GM18861 (cell line): Measurements from ENCODE around the gene KRT33A.
"Not testable (repeated sequence)": the region's sequence is repeated elsewhere in the genome, so short reads cannot be mapped to it uniquely, and the experiment has no call there.

Source experiments
- ATAC-seq: cut with Tn5 transposase; IDR thresholded peaks from one replicate; pipeline ENCODE4 v1.9.1; 2021; ENCODE audit not compliant: unreplicated experiment

KRT33A gene

GRCh38 chr17:41350381-41350878 is at the start of gene KRT33A:
TSS of gene KRT33A (minus strand) at chr17:41350828. CDS start at chr17:41350767, 61 bp downstream.
- ATAC-seq: not testable (repeated sequence)

DNA sequence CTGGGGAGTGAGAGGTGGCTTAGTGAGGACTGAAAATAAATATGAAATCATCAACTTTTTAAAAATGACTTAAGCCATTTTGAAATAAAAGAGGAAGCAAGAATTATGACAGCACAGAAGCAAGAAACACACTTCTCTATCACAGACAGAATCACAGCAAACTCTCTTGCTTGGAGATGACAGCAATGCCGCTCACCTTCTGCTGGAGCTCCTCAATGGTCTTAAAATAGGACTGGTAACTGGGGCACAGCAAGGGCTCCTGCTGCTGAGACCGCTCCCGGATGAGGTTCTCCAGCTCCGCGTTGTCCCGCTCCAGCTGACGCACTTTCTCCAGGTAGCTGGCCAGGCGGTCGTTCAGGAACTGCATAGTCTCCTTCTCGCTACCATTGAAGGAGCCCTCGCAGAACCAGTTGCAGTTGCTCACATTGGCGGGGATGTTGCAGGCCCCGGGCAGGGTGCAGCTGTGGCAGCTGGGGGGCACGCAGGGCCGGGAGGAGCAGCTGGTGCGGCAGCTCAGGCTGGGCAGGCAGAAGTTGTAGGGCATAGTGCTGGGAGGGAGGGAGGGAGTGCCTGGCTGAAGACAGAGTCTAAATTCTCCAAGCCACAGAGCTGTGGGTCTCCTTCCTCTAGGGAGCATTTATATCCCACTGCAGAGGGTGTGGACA is 46.5 kb upstream of the KRT33A start, which contains the start of gene KRT31:
KRT31 (minus strand) TSS at position 613 of the 665 bp plus-strand sequence; CDS start at position 544, 69 bp downstream.
- no peak for ATAC-seq

- no peak for ATAC-seq
Observed at GRCh38 chr17:41396340-41396739, 45.7 kb upstream of the KRT33A start.

DNA sequence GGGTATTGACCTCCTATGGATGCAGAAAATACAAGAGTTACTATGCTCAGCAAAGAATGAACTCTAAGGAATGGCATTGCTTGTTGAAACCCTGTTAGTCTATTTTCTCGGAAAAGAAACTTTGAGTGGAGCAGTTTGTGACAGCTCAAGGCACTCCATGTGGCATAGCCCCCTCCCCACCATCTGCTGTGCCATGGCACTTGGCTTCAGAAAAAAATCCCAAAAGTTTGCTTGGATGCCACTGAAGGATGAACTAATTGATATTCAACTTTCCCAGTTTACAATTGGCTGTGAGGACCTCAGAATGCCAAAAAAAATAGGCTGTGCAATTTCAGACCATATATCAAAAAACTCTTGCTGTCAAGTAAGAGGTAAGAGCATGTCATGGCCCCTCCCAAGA is 45.0 kb upstream of the KRT33A start:
- ATAC-seq: no peak

DNA sequence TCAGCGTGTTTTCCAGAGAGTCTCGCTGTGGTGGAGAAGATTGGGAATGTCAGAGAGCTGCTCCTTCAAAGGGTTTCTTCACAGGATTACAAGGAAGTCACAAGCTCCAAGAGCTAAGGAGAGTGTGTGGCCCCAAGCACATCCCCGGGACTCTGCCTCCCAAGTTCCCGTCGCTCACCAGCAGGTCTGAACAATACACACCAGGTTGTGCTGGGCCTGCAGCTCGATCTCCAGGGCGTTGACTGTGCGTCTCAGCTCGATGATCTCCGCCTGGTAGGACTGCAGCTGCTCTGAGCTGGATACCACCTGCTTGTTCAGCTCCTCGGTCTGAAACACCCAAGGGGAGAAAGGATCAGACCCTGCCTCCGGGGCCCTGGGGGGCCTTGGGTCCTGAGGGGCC is 44.4 kb upstream of the KRT33A start:
- not testable (repeated sequence) for ATAC-seq

DNA sequence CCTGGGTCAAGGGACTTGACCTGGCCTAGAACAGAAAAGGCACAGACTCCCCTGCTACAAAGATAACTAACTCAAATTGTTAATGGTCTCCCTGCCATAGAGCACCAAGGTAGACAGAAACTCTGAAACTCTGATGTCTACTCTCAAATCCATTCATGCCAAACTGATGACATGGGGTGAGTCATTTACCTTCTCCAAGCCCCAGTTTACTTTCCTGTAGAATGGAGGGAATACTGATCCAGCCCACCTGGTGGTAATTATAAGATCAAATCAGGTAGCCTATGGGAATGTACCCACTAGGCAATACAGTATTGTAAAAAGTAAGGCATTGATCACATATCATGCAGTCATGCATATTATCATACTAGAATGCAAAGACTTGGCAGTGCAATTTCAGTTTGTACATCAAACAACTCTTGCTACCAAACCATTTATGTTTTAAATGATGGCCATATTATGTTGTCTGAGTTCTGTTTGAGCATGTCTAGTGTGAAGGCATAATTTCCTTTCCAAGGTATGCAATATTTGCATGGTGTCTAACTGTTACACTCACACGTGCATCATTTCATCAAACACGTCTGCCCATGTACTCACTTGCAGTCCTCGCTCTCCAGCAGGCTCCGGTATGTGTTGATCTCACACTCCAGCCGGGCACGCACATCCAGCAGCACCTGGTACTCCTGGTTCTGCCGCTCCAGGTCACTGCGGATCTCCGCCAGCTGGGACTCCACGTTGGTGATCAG is 43.8 kb upstream of the KRT33A start:
- no peak for ATAC-seq

- no peak for ATAC-seq
Observed at GRCh38 chr17:41393826-41394225, 43.2 kb upstream of the KRT33A start.

GRCh38 chr17:41393294-41393693 is 42.7 kb upstream of the KRT33A start:
- no peak for ATAC-seq

GRCh38 chr17:41392278-41392677 is 41.6 kb upstream of the KRT33A start:
- ATAC-seq: no peak

DNA sequence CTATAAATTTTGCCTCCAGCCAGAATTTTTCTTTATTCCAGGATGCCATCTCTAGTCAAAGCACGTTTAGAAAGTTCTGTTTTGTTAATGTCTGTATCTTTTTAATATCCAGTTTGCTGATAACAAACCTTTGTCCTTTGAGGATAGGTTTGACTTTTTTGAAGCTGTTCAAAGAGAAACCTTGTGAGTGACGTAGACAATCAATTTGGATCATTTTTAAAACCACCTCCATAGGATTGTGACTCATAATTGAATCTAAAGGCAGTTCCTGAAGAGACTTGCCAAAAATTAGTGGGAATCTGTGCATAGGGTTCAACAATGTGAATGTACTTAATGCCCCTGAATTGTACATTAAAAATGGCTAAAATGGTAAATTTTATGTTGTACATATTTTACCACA is 40.9 kb upstream of the KRT33A start:
- no peak for ATAC-seq

DNA sequence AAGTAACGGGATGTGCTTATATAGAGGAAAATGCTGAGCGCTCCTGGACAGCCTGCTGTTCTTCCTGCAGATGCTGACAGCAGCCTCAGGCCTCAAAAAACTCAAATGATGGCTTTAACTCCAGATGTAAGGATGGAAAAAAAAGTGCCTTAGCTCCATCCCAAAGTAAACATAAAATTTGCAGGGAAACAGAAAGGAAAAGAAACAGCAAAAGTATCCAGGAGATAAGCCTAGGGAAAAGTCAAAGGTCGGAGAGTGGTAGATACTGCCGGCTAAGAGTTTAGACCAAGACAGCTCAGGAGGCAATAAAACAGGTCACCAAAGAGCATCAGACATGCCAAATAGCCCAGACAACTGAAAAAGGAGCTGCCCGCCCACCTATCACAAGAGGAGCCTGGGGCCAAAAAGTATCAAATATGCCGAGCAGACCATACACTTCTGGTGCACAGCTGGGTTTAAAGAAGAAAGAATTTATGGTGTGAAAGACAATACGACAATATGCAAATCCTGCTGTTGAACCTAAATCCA is 39.8 kb upstream of the KRT33A start:
- ATAC-seq: no peak

GRCh38 chr17:41387670-41388069 is 37.0 kb upstream of the KRT33A start:
- ATAC-seq: no peak

GRCh38 chr17:41386227-41386626 is 35.6 kb upstream of the KRT33A start:
- no peak for ATAC-seq

DNA sequence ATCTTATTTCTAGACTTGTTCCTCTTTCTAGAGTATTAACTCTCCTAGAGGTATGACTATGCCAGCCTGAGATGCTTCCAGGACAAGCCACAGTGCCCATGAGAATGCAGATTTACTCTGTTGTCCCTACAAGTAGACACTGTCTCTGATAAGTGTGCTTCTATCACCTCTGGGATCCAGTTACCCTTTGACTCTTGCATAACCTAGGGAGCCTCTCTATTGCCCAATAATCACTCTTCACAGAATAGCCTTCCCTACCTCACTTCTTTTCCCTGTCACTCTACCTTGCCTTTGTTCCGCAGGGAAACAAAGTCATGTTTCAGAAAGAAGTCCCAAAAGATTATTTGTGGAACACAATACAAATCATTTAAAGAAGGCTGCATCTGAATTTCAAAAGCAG is 33.1 kb upstream of the KRT33A start:
- ATAC-seq: no peak

- no peak for ATAC-seq
Observed at GRCh38 chr17:41382394-41382793, 31.8 kb upstream of the KRT33A start.

DNA sequence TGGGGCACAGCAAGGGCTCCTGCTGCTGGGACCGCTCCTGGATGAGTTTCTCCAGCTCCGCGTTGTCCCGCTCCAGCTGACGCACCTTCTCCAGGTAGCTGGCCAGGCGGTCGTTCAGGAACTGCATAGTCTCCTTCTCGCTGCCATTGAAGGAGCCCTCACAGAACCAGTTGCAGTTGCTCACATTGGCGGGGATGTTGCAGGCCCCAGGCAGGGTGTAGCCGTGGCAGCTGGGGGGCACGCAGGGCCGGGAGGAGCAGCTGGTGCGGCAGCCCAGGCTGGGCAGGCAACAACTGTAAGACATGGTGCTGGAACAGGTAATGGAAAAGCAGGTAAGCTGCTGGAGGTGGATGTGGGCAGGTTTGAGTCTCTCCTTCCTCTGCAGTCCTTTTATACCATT is 31.3 kb upstream of the KRT33A start, which contains the start of gene KRT34:
KRT34 (minus strand) TSS at position 364 of the 400 bp plus-strand sequence; CDS start at position 304, 60 bp downstream.
- ATAC-seq: not testable (repeated sequence)

DNA sequence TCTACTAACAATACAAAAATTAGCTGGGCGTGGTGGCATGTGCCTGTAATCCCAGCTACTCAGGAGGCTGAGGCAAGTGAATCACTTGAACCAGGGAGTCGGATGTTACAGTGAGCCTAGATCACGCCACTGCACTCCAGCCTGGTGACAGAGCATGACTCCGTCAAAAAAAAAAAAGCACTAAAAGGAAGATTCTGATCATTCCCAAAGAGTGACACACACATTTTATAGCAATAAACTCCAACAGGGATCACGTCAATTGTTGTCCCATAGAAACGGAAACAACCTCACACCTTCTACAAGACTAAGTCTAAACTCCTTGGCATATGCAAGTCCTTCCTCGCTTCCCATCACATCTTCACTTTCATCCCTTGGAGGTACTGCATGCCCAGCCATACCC is 29.5 kb upstream of the KRT33A start:
- not testable (repeated sequence) for ATAC-seq

- no peak for ATAC-seq
Observed at GRCh38 chr17:41377546-41377945, 26.9 kb upstream of the KRT33A start.

DNA sequence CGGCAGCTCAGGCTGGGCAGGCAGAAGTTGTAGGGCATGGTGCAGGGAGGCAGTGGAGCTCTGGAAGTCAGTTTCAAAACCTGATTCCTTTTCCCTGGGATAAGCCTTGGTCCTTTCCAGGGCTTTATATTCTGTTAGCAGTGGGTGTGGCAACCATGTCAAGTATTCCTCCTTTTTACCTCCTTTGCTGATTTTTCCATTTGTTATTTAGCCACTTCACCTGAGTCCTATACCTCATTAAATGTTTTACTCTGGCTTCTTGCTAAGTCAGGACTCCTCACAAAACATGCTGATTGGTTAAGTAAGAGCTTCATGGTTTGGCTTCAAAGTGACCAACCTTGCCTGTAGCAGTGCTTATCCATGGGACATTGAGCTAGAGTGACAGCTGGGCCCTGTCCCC is 19.1 kb upstream of the KRT33A start, which contains the start of gene KRT33B:
KRT33B (minus strand) TSS at position 101 of the 400 bp plus-strand sequence; CDS start at position 38, 63 bp downstream.
- no peak for ATAC-seq

DNA sequence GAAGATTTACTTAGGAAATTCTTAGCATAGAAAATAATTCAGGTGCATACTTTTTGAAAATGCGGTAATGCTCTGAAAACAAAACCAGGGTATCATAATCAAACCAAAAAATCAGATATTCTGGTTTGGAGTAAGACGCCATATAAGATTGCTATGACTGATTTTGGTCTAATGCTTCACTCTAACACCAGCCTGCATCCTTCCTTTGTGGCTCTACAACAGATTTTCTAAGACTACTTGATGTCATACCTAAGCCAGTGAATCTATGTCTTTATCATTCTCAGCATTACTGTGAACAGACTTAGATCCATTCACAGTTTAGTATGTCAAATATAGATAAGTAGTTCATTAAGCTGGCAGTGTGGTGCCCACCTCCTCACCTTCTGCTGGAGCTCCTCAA is 18.4 kb upstream of the KRT33A start:
- no peak for ATAC-seq

DNA sequence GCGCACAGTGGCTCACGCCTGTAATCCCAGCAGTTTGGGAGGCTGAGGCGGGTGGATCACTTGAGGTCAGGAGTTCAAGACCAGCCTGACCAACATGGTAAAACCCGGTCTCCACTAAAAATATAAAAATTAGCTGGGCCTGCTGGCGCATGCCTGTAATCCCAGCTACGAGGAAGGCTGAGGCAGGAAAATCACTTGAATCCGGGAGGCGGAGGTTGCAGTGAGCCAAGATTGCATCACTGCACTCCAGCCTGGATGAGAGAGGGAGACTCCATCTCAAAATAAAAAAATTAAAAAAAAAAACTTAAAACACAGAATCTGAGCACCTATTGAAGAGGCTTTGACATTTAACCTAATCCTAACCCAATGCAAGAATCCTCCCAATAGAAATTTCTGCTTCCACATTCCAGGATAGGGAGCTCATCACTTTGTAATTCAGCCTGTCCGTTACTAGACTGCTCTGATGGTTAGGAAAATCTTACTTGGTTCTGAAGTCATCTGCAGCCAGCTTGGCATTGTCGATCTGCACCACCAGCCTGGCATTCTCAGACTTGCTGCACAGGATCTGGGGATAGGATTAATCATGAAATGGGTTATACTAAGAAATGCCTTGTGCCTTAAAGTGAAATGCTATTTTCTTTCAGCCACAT is 16.9 kb upstream of the KRT33A start:
- no peak for ATAC-seq
